ENCODE measurements around the gene CHKB.

- TF ChIP-seq CTCF (IDR thresholded peaks at IDR 0.05 in 2 of 3, conservative IDR thresholded peaks at IDR 0.05 in 1 of 3; ENCODE audit: control insufficient read depth in 2 of 3, extremely low read depth in 1 of 3, insufficient read depth in 1 of 3, low read depth in 3 of 3, low read length in 3 of 3): no peak
- TF ChIP-seq CHD1 (IDR thresholded peaks at IDR 0.05; ENCODE audit: low read depth, low read length): no peak
- TF ChIP-seq ZNF384 (IDR thresholded peaks at IDR 0.05; ENCODE audit: borderline replicate concordance, low read depth, low read length): no peak
- TF ChIP-seq KAT2A (conservative IDR thresholded peaks at IDR 0.05; ENCODE audit: control insufficient read depth, low read depth, low read length): no peak
- no peak for TF ChIP-seq EZH2 (IDR thresholded peaks at IDR 0.05; ENCODE audit: borderline replicate concordance, control insufficient read depth, low read depth, low read length)
- no peak for TF ChIP-seq POLR2AphosphoS5 (IDR thresholded peaks at IDR 0.05; ENCODE audit: low read length)
- TF ChIP-seq TCF3 (IDR thresholded peaks at IDR 0.05; ENCODE audit: borderline replicate concordance, insufficient read depth, low read depth, low read length): no peak
- no peak for TF ChIP-seq NBN (IDR thresholded peaks at IDR 0.05)
- no peak for TF ChIP-seq HDAC2 (IDR thresholded peaks at IDR 0.05)
- TF ChIP-seq ESRRA (IDR thresholded peaks at IDR 0.05; ENCODE audit: low read length): no peak
- TF ChIP-seq SP1 (IDR thresholded peaks at IDR 0.05; ENCODE audit: low read depth, low read length): no peak
- no peak for TF ChIP-seq REST (IDR thresholded peaks at IDR 0.05; ENCODE audit: low read depth, low read length)
- TF ChIP-seq POLR2A (IDR thresholded peaks at IDR 0.05; ENCODE audit: low read depth, low read length): no peak
Measured at GRCh38 chr22:50535113-50535512, 47.5 kb downstream of the CHKB start.

Data from GM12878 (cell line).